Small intestine (tissue), 7 donors: Measurements from ENCODE around the gene HEG1. TPM values are rescaled to one million over a fixed set of nuclear protein-coding genes. Genes with fewer than 3 reads are reported as not detected.

Experiments
- DNase-seq, 2 donors: peaks; one replicate each; pipeline versions ENCODE4 v3.0.0 to v3.0.0-alpha.2; 2013
- FAIRE-seq: peaks from 2 replicates; lab custom pipeline; 2012; peaks lifted over from hg19 to GRCh38; lab: Jason Lieb, UNC
- H3K27ac ChIP-seq, 3 donors: one replicate each; pipeline ENCODE4 v1.5.1; 2013; ENCODE audit warnings: low read length in 2 of 3, mild to moderate bottlenecking in 2 of 3, control low read depth in 1 of 3, inconsistent platforms in 1 of 3, low read depth in 1 of 3, moderate library complexity in 1 of 3
- H3K27me3 ChIP-seq, 3 donors: one replicate each; pipeline ENCODE4 v1.6.1; 2013; ENCODE audit warnings: low read length in 3 of 3, inconsistent platforms in 1 of 3; ENCODE audit not compliant: control insufficient read depth in 3 of 3, insufficient read depth in 3 of 3
- H3K36me3 ChIP-seq, 3 donors: one replicate each; pipeline ENCODE4 v1.6.1; 2013; ENCODE audit warnings: low read length in 3 of 3, inconsistent platforms in 1 of 3, low read depth in 1 of 3, mild to moderate bottlenecking in 1 of 3, moderate library complexity in 1 of 3; ENCODE audit not compliant: control insufficient read depth in 3 of 3, insufficient read depth in 2 of 3
- H3K4me1 ChIP-seq, 3 donors: one replicate each; pipeline ENCODE4 v1.6.1; 2013; ENCODE audit warnings: low read length in 2 of 3, inconsistent platforms in 1 of 3, low read depth in 1 of 3, mild to moderate bottlenecking in 1 of 3, moderate library complexity in 1 of 3; ENCODE audit not compliant: control insufficient read depth in 3 of 3, insufficient read depth in 2 of 3
- H3K4me3 ChIP-seq, 3 donors: one replicate each; pipeline ENCODE4 v1.5.1; 2013; ENCODE audit warnings: low read length in 3 of 3, control low read depth in 1 of 3, inconsistent platforms in 1 of 3, low read depth in 1 of 3, mild to moderate bottlenecking in 1 of 3, moderate library complexity in 1 of 3
- H3K9me3 ChIP-seq, 2 donors: one replicate each; pipeline ENCODE4 v1.6.1; 2013; ENCODE audit warnings: low read depth in 1 of 2, low read length in 1 of 2; ENCODE audit not compliant: control insufficient read depth in 2 of 2, insufficient read depth in 1 of 2
- WGBS, 3 donors: extraction: QIAGEN DNeasy Blood & Tissue Kit; methylation state at CpG; one replicate each; pipeline ENCODE4 v1.1.7; 2013; 5-methylcytosine and 5-hydroxymethylcytosine counted together
- polyA plus RNA-seq, 4 donors: library from polyadenylated mRNA; stranded (reverse) in 3 of 4; unstranded in 1 of 4; fragments of 200-250 nt in 3 of 4; fragments of 120-200 nt in 1 of 4; gene quantifications; one replicate each; pipeline versions ENCODE4 v1.2.1 to v1.2.3, GENCODE V29; 2013
- donor health status: healthy with polysubstance abuse.
- donor health status: control.
- donor health status: control.
- donor health status: Bipolar disorder and iron deficiency.
- donor health status: healthy.

HEG1 gene
- polyA plus RNA-seq, 4 donors = 0.27 to 16.6 (median 5.5) TPM

- no peaks in the 10 kb centered on the region for H3K27me3 ChIP-seq
- 83 to 89% (median 84%) methylated on average over 7 of the region's 7 CpGs for WGBS, 3 donors
- H3K9me3 ChIP-seq = no peaks in the 10 kb centered on the region
- FAIRE-seq (no peak), DNase-seq (no peak)
- no peak overlapping the region for H3K4me3 ChIP-seq
- H3K27ac ChIP-seq = no peak overlapping the region
- peaks cover 0 to 31% (median 5%) of the 10 kb centered on the region in 3 donors for H3K36me3 ChIP-seq
- peaks cover 0 to 7% (median 0%) of the 10 kb centered on the region in 3 donors for H3K4me1 ChIP-seq
These were observed 43.9 kb downstream of the HEG1 start for GRCh38 chr3:125011941-125012340.

- DNase-seq (no peak), FAIRE-seq (no peak)
- Histone ChIP-seq H3K36me3 (peaks cover 0 to 35% (median 2%) of the 10 kb centered on the region in 3 donors), H3K27me3 (no peaks in the 10 kb centered on the region), H3K4me1 (peaks cover 0 to 7% (median 2%) of the 10 kb centered on the region in 3 donors), H3K9me3 (no peaks in the 10 kb centered on the region), H3K27ac (no peak overlapping the region), H3K4me3 (no peak overlapping the region)
- WGBS, 3 donors = 80 to 83% (median 82%) methylated on average over 7 of the region's 7 CpGs
These were observed 45.4 kb downstream of the HEG1 start for GRCh38 chr3:125010393-125010792.

DNA sequence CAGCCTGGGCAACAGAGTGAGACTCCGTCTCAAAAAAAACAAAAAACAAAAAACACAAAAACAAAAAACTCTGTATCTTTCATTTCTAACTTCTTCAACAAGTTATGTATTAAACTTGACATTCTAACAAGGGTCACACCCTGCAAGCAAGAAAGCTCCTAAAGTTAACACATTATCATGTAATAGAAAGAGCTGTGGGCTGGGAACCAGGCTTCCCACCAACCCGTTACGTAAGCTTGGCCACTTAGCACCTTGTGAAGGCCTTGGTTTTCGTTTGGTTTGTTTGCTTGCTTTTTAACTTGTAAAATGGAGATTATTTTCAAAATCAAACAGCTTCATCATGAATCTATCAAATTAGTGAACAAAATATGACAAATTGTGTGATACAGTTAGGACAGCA lies 47.0 kb downstream of the HEG1 start:
- Histone ChIP-seq H3K27me3 (no peaks in the 10 kb centered on the region), H3K4me1 (peaks cover 0 to 19% (median 4%) of the 10 kb centered on the region in 3 donors), H3K27ac (no peak overlapping the region), H3K9me3 (no peaks in the 10 kb centered on the region), H3K36me3 (peaks cover 0 to 27% (median 5%) of the 10 kb centered on the region in 3 donors), H3K4me3 (no peak overlapping the region)
- WGBS, 3 donors = 84 to 91% (median 88%) methylated on average over 4 of the region's 4 CpGs
- no peak for DNase-seq
- FAIRE-seq = no peak

DNA sequence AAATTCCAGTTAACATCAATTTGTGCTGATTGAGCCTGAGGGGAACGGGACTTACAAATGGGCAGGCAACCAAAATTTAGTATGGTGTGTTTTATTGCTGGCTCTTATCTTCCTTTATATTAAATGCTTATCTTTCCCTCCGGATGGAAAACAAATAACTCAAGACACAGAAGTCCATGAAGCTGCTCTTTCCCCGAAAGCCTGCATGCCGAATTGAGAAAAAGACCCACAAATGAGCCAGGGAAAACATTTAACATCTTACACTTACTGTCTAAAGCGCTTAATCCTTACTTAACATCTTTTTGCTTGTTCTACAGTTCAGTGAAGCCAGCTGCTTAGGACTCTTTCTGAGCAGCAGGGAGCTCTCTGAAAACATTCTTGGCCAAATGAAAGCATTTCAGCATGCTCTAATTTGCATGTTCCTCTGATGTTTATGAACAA lies 49.5 kb downstream of the HEG1 start:
- 28 to 60% (median 36%) methylated on average over 5 of the region's 5 CpGs for WGBS, 3 donors

DNA sequence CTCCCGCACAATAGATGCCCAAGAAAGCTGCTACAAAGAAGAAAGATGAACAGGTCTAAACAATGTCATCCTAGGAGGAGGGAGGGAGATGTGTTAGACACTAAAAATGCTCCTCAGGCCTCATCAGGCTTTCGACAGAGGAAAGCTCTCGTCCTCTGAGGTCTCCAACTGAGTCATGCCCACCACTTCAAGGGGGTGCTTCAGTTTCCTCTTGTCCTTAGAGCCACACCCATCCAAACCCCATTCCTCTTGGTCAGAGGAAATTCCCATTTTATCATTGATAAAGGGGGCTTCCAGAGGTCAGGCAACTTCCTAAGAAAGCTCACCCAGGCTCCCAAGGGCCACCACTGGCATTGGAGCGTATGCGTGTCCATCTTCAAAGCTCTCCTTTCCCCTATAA lies 50.1 kb downstream of the HEG1 start:
- Histone ChIP-seq H3K27ac (peak overlapping the region in 1 of 3 donors; percentile 13), H3K4me3 (no peak overlapping the region), H3K4me1 (peaks cover 0 to 47% (median 6%) of the 10 kb centered on the region in 3 donors), H3K36me3 (peaks cover 0 to 12% (median 4%) of the 10 kb centered on the region in 3 donors), H3K9me3 (no peaks in the 10 kb centered on the region), H3K27me3 (no peaks in the 10 kb centered on the region)
- 92 to 95% (median 94%) methylated on average over 5 of the region's 5 CpGs for WGBS, 3 donors
- no peak for DNase-seq
- FAIRE-seq = no peak

More for the DNA sequence above, 49.5 kb downstream of the HEG1 start:
- peaks cover 0 to 43% (median 6%) of the 10 kb centered on the region in 3 donors for H3K4me1 ChIP-seq
- H3K27ac ChIP-seq = no peak overlapping the region
- H3K36me3 ChIP-seq = peaks cover 0 to 10% (median 4%) of the 10 kb centered on the region in 3 donors
- no peaks in the 10 kb centered on the region for H3K27me3 ChIP-seq
- H3K4me3 ChIP-seq = no peak overlapping the region
- no peaks in the 10 kb centered on the region for H3K9me3 ChIP-seq
- FAIRE-seq (no peak), DNase-seq (no peak)

GRCh38 chr3:125005222-125005621 lies 50.6 kb downstream of the HEG1 start:
- Histone ChIP-seq H3K27me3 (no peaks in the 10 kb centered on the region), H3K4me3 (no peak overlapping the region), H3K36me3 (peaks cover 0 to 12% (median 4%) of the 10 kb centered on the region in 3 donors), H3K27ac (peak overlapping the region in 1 of 3 donors; percentile 76), H3K4me1 (peaks cover 0 to 45% (median 6%) of the 10 kb centered on the region in 3 donors), H3K9me3 (no peaks in the 10 kb centered on the region)
- 77 to 82% (median 81%) methylated on average over 4 of the region's 4 CpGs for WGBS, 3 donors
- FAIRE-seq (no peak), DNase-seq (no peak)

- FAIRE-seq = no peak
- peaks cover 0 to 51% (median 6%) of the 10 kb centered on the region in 3 donors for H3K4me1 ChIP-seq
- no peak for DNase-seq
- H3K9me3 ChIP-seq = no peaks in the 10 kb centered on the region
- H3K36me3 ChIP-seq = peaks cover 0 to 12% (median 4%) of the 10 kb centered on the region in 3 donors
- H3K27ac ChIP-seq = peak overlapping the region in 2 of 3 donors; percentile 3 to 76
- H3K27me3 ChIP-seq = no peaks in the 10 kb centered on the region
- 43 to 71% (median 59%) methylated on average over 10 of the region's 10 CpGs for WGBS, 3 donors
- no peak overlapping the region for H3K4me3 ChIP-seq
These were observed 51.8 kb downstream of the HEG1 start for GRCh38 chr3:125003859-125004595.

- no peaks in the 10 kb centered on the region for H3K9me3 ChIP-seq
- peaks cover 0 to 15% (median 4%) of the 10 kb centered on the region in 3 donors for H3K36me3 ChIP-seq
- H3K27ac ChIP-seq = peak overlapping the region in 2 of 3 donors; percentile 3 to 76
- H3K4me1 ChIP-seq = peaks cover 0 to 51% (median 6%) of the 10 kb centered on the region in 3 donors
- H3K4me3 ChIP-seq = no peak overlapping the region
- 26 to 43% (median 36%) methylated on average over 7 of the region's 7 CpGs for WGBS, 3 donors
- DNase-seq = peak; percentile 51 to 93
- no peaks in the 10 kb centered on the region for H3K27me3 ChIP-seq
- no peak for FAIRE-seq
These were observed 52.4 kb downstream of the HEG1 start for GRCh38 chr3:125003369-125003853.
